Sigmoid colon (tissue), 7 donors: Measurements from ENCODE around the gene TKT. TPM values are rescaled to one million over a fixed set of nuclear protein-coding genes. Genes with fewer than 3 reads are reported as not detected.
"Not testable (repeated sequence)": the region's sequence is repeated elsewhere in the genome, so short reads cannot be mapped to it uniquely, and the experiment has no call there.

Source experiments
- DNase-seq: peaks from one replicate; pipeline ENCODE4 v3.0.0-alpha.2; 2019
- H3K27ac ChIP-seq, 4 donors: fragments of 200-600 bp; sonication (generic); one replicate each; pipeline ENCODE4 v1.5.1; 2016 to 2019; ENCODE audit warnings: mild to moderate bottlenecking in 1 of 4
- H3K27me3 ChIP-seq, 3 donors: fragments of 200-600 bp; sonication (generic); one replicate each; pipeline ENCODE4 v1.5.1; 2019; ENCODE audit warnings: mild to moderate bottlenecking in 1 of 3
- H3K36me3 ChIP-seq, 4 donors: fragments of 200-600 bp; sonication (generic); one replicate each; pipeline ENCODE4 v1.5.1; 2016 to 2019
- H3K4me1 ChIP-seq, 4 donors: fragments of 200-600 bp; sonication (generic); one replicate each; pipeline ENCODE4 v1.5.1; 2017 to 2019
- H3K4me3 ChIP-seq, 4 donors: fragments of 200-600 bp; sonication (generic); one replicate each; pipeline ENCODE4 v1.5.1; 2017 to 2019; ENCODE audit warnings: mild to moderate bottlenecking in 2 of 4, moderate library complexity in 1 of 4
- H3K9me3 ChIP-seq, 4 donors: fragments of 200-600 bp in 3 of 4; sonication (generic) in 3 of 4; one replicate each; pipeline versions ENCODE4 v1.5.1 to v1.6.1; 2013 to 2019
- CTCF ChIP-seq, 4 experiments: fragments of 450-650 bp in 3 of 4; fragments of 200-600 bp in 1 of 4; IDR thresholded peaks; one replicate each; pipeline ENCODE4 v1.5.1; 2016 to 2019; ENCODE audit warnings: antibody characterized with exemption in 4 of 4, mild to moderate bottlenecking in 3 of 4, moderate library complexity in 2 of 4
- EP300 ChIP-seq, 4 donors: sonication (generic); formaldehyde crosslinking; IDR thresholded peaks; one replicate each; pipeline ENCODE4 v1.6.1; 2017; ENCODE audit warnings: antibody characterized with exemption in 4 of 4
- POLR2A ChIP-seq, 2 donors: fragments of 450-650 bp; IDR thresholded peaks; one replicate each; pipeline ENCODE4 v1.6.1; 2016; ENCODE audit warnings: antibody characterized with exemption in 2 of 2, mild to moderate bottlenecking in 2 of 2, moderate library complexity in 2 of 2
- POLR2AphosphoS5 ChIP-seq, 4 donors: sonication (generic); formaldehyde crosslinking; IDR thresholded peaks; one replicate each; pipeline ENCODE4 v1.6.1; 2017; ENCODE audit warnings: antibody characterized with exemption in 4 of 4
- WGBS, 2 donors: extraction: QIAGEN DNeasy Blood & Tissue Kit; methylation state at CpG; one replicate each; pipeline ENCODE4 v1.1.7; 2013; 5-methylcytosine and 5-hydroxymethylcytosine counted together
- intact Hi-C: fragments of 100-400 bp; cut with DNase I; formaldehyde crosslinking; loops from one replicate; pipeline ENCODE4 v1.15.1; 2023
- polyA plus RNA-seq, 3 donors: library from polyadenylated mRNA; stranded (reverse); fragments of 200-250 nt; gene quantifications; one replicate each; pipeline ENCODE4 v1.2.3, GENCODE V29; 2013
- total RNA-seq, 4 donors: library from RNA; depleted of rRNA; stranded (reverse); fragments of >200 nt; gene quantifications; one replicate each; pipeline ENCODE4 v1.1.0, GENCODE V29; 2016
- donor health status: healthy with polysubstance abuse.
- donor health status: Bipolar disorder and iron deficiency.
- donor health status: healthy.

TKT gene
- 100 to 1,000 TPM; 138 to 253 (median 185) TPM for total RNA-seq
- polyA plus RNA-seq, result 100 to 1,000 TPM in 2 of 3 donors, 10 to 100 TPM in 1; 88.9 to 305 (median 102) TPM

- H3K4me3 ChIP-seq, result peak within 1 kb of the TSS; percentile 83 to 94 (median 86)
- 12 to 13% methylated on average over 66 of the region's 66 CpGs for WGBS, 2 donors
- DNase-seq, result peak; percentile 93
- intact Hi-C loops, result no loop called here
- H3K4me1 ChIP-seq, result peaks cover 0 to 42% (median 40%) of the 10 kb centered on the region in 4 donors
- peak within 1 kb of the TSS; percentile 86 to 94 (median 90) for H3K27ac ChIP-seq
- no peaks in the 10 kb centered on the region for H3K9me3 ChIP-seq
- TF ChIP-seq POLR2AphosphoS5 (IDR thresholded peaks at IDR 0.05), result peak; percentile 79 to 95 (median 93)
- peak in 1 of 2 donors; percentile 37 for TF ChIP-seq POLR2A (IDR thresholded peaks at IDR 0.05)
- TF ChIP-seq EP300 (IDR thresholded peaks at IDR 0.05), result no peak
- TF ChIP-seq CTCF (IDR thresholded peaks at IDR 0.05), result no peak
- H3K27me3 ChIP-seq, result no peaks in the 10 kb centered on the region
- no peaks in the 10 kb centered on the region for H3K36me3 ChIP-seq
Measured at GRCh38 chr3:53255775-53256703, at the start of gene TKT. TKT (minus strand) TSS chr3:53256022; CDS start chr3:53255942, 80 bp downstream.

GRCh38 chr3:53303957-53304356 lies 48.1 kb upstream of the TKT start:
- DNase-seq, result no peak
- H3K27me3 ChIP-seq, result no peaks in the 10 kb centered on the region
- peaks cover 0 to 50% (median 23%) of the 10 kb centered on the region in 4 donors for H3K36me3 ChIP-seq
- WGBS, 2 donors, result 81 to 90% methylated on average over 3 of the region's 3 CpGs
- H3K4me3 ChIP-seq, result no peak overlapping the region
- intact Hi-C loops, result loop anchor here (5.0 kb wide), 2 partner anchors 43 to 82 kb away; partner anchors contain the start of gene DCP1A
- peaks cover 0 to 23% (median 19%) of the 10 kb centered on the region in 4 donors for H3K4me1 ChIP-seq
- TF ChIP-seq CTCF (IDR thresholded peaks at IDR 0.05) (no peak), POLR2A (IDR thresholded peaks at IDR 0.05) (no peak), EP300 (IDR thresholded peaks at IDR 0.05) (no peak), POLR2AphosphoS5 (IDR thresholded peaks at IDR 0.05) (no peak)
- no peaks in the 10 kb centered on the region for H3K9me3 ChIP-seq
- peak overlapping the region in 3 of 4 donors; percentile 21 to 31 (median 29) for H3K27ac ChIP-seq

- Histone ChIP-seq H3K4me1 (peaks cover 0 to 23% (median 19%) of the 10 kb centered on the region in 4 donors), H3K27me3 (no peaks in the 10 kb centered on the region), H3K9me3 (no peaks in the 10 kb centered on the region), H3K4me3 (no peak overlapping the region), H3K36me3 (peaks cover 0 to 50% (median 20%) of the 10 kb centered on the region in 4 donors), H3K27ac (peak overlapping the region in 3 of 4 donors; percentile 21 to 31 (median 29))
- WGBS, 2 donors, result 91 to 92% methylated on average over 3 of the region's 3 CpGs
- TF ChIP-seq POLR2AphosphoS5 (IDR thresholded peaks at IDR 0.05) (no peak), POLR2A (IDR thresholded peaks at IDR 0.05) (no peak), EP300 (IDR thresholded peaks at IDR 0.05) (no peak)
- DNase-seq, result no peak
- intact Hi-C loops, result loop anchor here (5.0 kb wide), 2 partner anchors 44 to 81 kb away; partner anchors contain the start of gene DCP1A
Measured at GRCh38 chr3:53303549-53303948, 47.7 kb upstream of the TKT start.

GRCh38 chr3:53300826-53301225 lies 45.0 kb upstream of the TKT start:
- intact Hi-C loops, result loop anchor here (2.0 to 5.0 kb wide), 3 partner anchors 46 to 410 kb away; partner anchors contain the start of gene DCP1A
- DNase-seq, result no peak
- Histone ChIP-seq H3K27ac (peak overlapping the region in 2 of 4 donors; percentile 75 to 84), H3K27me3 (no peaks in the 10 kb centered on the region), H3K4me1 (peaks cover 0 to 23% (median 19%) of the 10 kb centered on the region in 4 donors), H3K4me3 (no peak overlapping the region), H3K9me3 (no peaks in the 10 kb centered on the region), H3K36me3 (peaks cover 0 to 56% (median 11%) of the 10 kb centered on the region in 4 donors)
- no peak for TF ChIP-seq EP300 (IDR thresholded peaks at IDR 0.05)
- TF ChIP-seq POLR2A (IDR thresholded peaks at IDR 0.05), result no peak
- TF ChIP-seq POLR2AphosphoS5 (IDR thresholded peaks at IDR 0.05), result no peak
- 87 to 92% methylated on average over 3 of the region's 3 CpGs for WGBS, 2 donors

- not testable (repeated sequence) for H3K27me3 ChIP-seq, DNase-seq, H3K9me3 ChIP-seq
- intact Hi-C loops, result loop anchor here (2.0 to 5.0 kb wide), 3 partner anchors 48 to 411 kb away; partner anchors contain the start of gene DCP1A
- peak overlapping the region in 1 of 4 donors; percentile 12 for H3K4me3 ChIP-seq
- H3K4me1 ChIP-seq, result peaks cover 0 to 23% (median 18%) of the 10 kb centered on the region in 4 donors
- peak overlapping the region; percentile 53 to 84 (median 74) for H3K27ac ChIP-seq
- WGBS, 2 donors, result 50 to 53% methylated on average over 5 of the region's 5 CpGs
- peaks cover 0 to 62% (median 11%) of the 10 kb centered on the region in 4 donors for H3K36me3 ChIP-seq
- TF ChIP-seq EP300 (IDR thresholded peaks at IDR 0.05), result peak in 1 of 4 donors; percentile 23
- TF ChIP-seq CTCF (IDR thresholded peaks at IDR 0.05), result peak; percentile 71 to 86 (median 86)
- peak; percentile 80 to 91 (median 84) for TF ChIP-seq POLR2AphosphoS5 (IDR thresholded peaks at IDR 0.05)
Measured at GRCh38 chr3:53299611-53300023, 43.8 kb upstream of the TKT start.
